Endothelial cell (in vitro differentiated cells): ENCODE results near the gene MCU. TPM values are rescaled to one million over a fixed set of nuclear protein-coding genes. Genes with fewer than 3 reads are reported as not detected.
"Not testable (repeated sequence)": the region's sequence is repeated elsewhere in the genome, so short reads cannot be mapped to it uniquely, and the experiment has no call there.

Experiments used
- DNase-seq: peaks from one replicate; pipeline ENCODE4 v3.0.0; 2021; ENCODE audit warnings: low spot score
- H3K27ac Mint-ChIP-seq: one replicate; pipeline ENCODE4 v1.8.0; 2021; ENCODE audit warnings: mixed read lengths, inconsistent platforms; ENCODE audit not compliant: unreplicated experiment
- H3K27me3 Mint-ChIP-seq: one replicate; pipeline ENCODE4 v1.8.0; 2021; ENCODE audit warnings: mild to moderate bottlenecking, moderate library complexity, mixed read lengths, inconsistent platforms; ENCODE audit not compliant: unreplicated experiment
- H3K36me3 Mint-ChIP-seq: one replicate; pipeline ENCODE4 v1.8.0; 2021; ENCODE audit warnings: mild to moderate bottlenecking, low read depth, mixed read lengths, inconsistent platforms; ENCODE audit not compliant: unreplicated experiment
- H3K4me1 Mint-ChIP-seq: one replicate; pipeline ENCODE4 v1.8.0; 2021; ENCODE audit warnings: mild to moderate bottlenecking, mixed read lengths, inconsistent platforms; ENCODE audit not compliant: unreplicated experiment
- H3K4me3 Mint-ChIP-seq: one replicate; pipeline ENCODE4 v1.8.0; 2021; ENCODE audit warnings: mild to moderate bottlenecking, mixed read lengths, inconsistent platforms; ENCODE audit not compliant: unreplicated experiment
- H3K9me3 Mint-ChIP-seq: one replicate; pipeline ENCODE4 v1.8.0; 2021; ENCODE audit warnings: mixed read lengths, inconsistent platforms; ENCODE audit not compliant: unreplicated experiment
- total RNA-seq: library from RNA; stranded (reverse); fragmentation: NEBNext Ultra II Directional; extraction: Animal tissue kit (Norgen Biotek cat#: 25700); gene quantifications from one replicate; pipeline ENCODE4 v1.2.1, GENCODE V29; 2021; ENCODE audit not compliant: unreplicated experiment
- TF ChIP-seq, protein P1 (sequence below): fragments of 200-600 bp; sonication (generic); IDR thresholded peaks from one replicate; pipeline ENCODE4 v1.5.0; 2021; ENCODE audit warnings: antibody characterized with exemption; ENCODE audit not compliant: unreplicated experiment

The MCU gene
- total RNA-seq, 1 donor from 2014 or later, result 39.6 TPM

DNA sequence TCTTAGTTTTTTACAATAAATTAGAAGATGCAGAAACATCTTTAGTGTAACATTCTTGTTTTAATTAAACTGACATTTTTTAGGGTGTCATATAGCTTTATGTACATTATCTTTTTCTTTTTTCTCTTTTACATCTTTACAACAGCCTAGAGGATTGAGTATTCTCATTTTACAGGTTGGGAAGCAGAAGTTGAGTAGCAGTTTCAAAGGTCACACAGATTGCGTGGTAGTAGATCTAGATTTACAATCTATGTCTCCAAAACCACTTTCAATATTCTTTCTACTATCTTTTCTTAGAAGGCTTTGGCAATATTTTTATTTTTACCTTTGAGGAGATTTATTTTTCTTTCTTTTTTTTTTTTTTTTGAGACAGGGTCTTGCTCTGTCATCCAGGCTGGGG, 18.7 kb upstream of the MCU start:
- peaks cover under 1% of the 10 kb centered on the region for H3K27me3 Mint-ChIP-seq
- H3K36me3 Mint-ChIP-seq, result no peaks in the 10 kb centered on the region
- no peak for DNase-seq
- no peak overlapping the region for H3K4me3 Mint-ChIP-seq
- H3K4me1 Mint-ChIP-seq, result no peaks in the 10 kb centered on the region
- no peak overlapping the region for H3K27ac Mint-ChIP-seq
- H3K9me3 Mint-ChIP-seq, result no peaks in the 10 kb centered on the region
- TF ChIP-seq, protein P1, sequence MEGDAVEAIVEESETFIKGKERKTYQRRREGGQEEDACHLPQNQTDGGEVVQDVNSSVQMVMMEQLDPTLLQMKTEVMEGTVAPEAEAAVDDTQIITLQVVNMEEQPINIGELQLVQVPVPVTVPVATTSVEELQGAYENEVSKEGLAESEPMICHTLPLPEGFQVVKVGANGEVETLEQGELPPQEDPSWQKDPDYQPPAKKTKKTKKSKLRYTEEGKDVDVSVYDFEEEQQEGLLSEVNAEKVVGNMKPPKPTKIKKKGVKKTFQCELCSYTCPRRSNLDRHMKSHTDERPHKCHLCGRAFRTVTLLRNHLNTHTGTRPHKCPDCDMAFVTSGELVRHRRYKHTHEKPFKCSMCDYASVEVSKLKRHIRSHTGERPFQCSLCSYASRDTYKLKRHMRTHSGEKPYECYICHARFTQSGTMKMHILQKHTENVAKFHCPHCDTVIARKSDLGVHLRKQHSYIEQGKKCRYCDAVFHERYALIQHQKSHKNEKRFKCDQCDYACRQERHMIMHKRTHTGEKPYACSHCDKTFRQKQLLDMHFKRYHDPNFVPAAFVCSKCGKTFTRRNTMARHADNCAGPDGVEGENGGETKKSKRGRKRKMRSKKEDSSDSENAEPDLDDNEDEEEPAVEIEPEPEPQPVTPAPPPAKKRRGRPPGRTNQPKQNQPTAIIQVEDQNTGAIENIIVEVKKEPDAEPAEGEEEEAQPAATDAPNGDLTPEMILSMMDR, result no peak

DNA sequence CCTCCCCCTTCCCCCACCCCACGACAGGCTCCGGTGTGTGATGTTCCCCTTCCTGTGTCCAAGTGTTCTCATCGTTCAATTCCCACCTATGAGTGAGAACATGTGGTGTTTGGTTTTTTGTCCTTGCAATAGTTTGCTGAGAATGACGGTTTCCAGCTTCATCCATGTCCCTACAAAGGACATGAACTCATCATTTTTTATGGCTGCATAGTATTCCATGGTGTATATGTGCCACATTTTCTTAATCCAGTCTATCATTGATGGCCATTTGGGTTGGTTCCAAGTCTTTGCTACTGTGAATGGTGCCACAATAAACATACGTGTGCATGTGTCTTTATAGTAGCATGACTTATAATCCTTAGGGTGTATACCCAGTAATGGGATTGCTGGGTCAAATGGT, 17.8 kb upstream of the MCU start:
- H3K27ac Mint-ChIP-seq, DNase-seq, H3K4me3 Mint-ChIP-seq, H3K9me3 Mint-ChIP-seq, H3K4me1 Mint-ChIP-seq, H3K36me3 Mint-ChIP-seq, H3K27me3 Mint-ChIP-seq: not testable (repeated sequence)

DNA sequence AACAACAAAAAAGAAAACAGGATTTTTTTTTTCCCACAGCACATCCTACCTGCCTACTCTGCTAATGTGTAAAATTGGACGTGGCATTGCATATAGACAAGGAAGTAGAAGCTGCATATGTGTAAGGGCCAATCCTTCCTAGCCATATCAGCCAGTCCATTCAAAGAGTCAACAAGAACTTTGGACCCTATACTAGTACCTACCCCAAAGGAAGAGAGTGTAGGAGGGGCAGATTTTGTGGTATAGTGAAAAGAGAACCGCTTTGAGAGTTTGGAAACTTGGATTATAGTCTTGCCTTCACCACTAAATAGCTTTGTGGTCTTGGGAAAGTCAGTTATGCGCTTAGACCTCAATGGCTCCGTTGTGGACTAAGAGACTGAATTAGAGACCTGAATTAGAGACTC, 12.1 kb upstream of the MCU start:
- Mint-ChIP-seq H3K9me3 (no peaks in the 10 kb centered on the region), H3K27ac (no peak overlapping the region), H3K27me3 (peaks cover 2% of the 10 kb centered on the region), H3K4me1 (no peaks in the 10 kb centered on the region), H3K4me3 (no peak overlapping the region), H3K36me3 (no peaks in the 10 kb centered on the region)
- DNase-seq, result no peak
- TF ChIP-seq, protein P1, result no peak

DNA sequence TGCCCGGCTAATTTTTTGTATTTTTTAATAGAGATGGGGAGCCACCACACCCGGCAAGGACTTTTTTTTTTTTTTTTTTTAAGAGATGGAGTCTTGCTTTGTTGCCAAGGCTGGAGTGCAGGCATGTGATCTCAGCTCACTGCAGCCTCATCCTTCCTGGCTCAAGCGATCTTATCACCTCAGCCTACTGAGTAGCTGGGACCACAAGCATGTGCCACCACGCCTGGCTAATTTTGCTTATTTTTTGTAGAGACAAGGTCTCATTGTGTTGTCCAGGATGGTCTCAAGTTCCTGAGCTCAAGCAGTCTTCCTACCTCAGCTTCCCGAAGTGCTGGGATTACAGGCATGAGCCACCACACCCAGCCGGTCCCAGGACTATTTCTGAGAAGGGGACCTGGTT, 9.3 kb upstream of the MCU start:
- no peak overlapping the region for H3K27ac Mint-ChIP-seq
- no peaks in the 10 kb centered on the region for H3K36me3 Mint-ChIP-seq
- no peaks in the 10 kb centered on the region for H3K9me3 Mint-ChIP-seq
- H3K27me3 Mint-ChIP-seq, result peaks cover 2% of the 10 kb centered on the region
- no peak overlapping the region for H3K4me3 Mint-ChIP-seq
- DNase-seq, result no peak
- TF ChIP-seq, protein P1, result no peak
- H3K4me1 Mint-ChIP-seq, result no peaks in the 10 kb centered on the region

DNA sequence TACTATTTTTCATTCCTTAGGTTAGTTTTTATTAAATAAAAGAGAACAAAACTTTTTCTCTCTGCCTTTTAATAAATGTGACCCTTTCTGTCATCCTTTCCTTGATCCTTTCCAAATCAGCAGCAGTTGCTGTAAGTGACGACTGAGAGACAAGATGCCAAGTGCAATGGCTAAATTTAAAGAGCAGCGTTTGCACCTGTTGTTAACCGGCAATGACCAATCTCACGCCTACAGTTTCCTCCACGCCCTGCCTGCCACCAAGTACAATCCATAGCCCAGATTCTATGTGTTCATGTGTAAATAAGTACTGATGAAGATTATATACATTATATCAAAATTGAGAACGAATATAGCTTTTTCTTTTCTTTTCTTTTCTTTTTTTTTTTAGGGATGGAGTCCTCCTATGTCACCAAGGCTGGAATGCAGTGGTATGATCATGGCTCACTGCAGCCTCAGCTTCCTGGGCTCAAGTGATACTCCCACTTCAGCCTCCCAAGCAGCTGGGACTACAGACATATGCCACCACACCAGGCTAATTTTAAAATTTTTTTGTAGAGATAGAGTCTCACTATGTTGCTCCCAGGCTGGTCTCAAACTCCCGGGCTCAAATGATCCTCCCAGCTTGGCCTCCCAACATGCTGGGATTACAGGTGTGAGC, 6.5 kb upstream of the MCU start:
- H3K4me1 Mint-ChIP-seq, result no peaks in the 10 kb centered on the region
- peaks cover 4% of the 10 kb centered on the region for H3K27me3 Mint-ChIP-seq
- DNase-seq, result no peak
- TF ChIP-seq, protein P1, result no peak
- no peak overlapping the region for H3K27ac Mint-ChIP-seq
- H3K4me3 Mint-ChIP-seq, result no peak overlapping the region
- no peaks in the 10 kb centered on the region for H3K36me3 Mint-ChIP-seq
- no peaks in the 10 kb centered on the region for H3K9me3 Mint-ChIP-seq

DNA sequence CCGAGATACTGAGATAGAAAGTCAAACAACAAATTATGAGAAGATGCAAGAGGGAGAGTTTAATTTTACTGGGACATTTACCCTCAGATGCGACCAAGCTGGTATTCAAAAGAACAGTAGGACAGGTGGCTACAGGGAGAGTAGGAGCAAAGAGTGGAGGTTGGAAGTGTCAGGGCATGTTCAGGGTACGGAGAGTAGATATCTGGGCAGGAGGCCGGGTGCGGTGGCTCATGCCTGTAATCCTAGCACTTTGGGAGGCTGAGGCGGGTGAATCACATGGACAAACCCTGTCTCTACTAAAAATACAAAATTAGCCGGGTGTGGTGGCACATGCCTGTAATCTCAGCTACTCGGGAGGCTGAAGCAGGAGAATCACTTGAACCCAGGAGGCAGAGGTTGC, 5.5 kb upstream of the MCU start:
- DNase-seq, H3K4me1 Mint-ChIP-seq, H3K27ac Mint-ChIP-seq, H3K36me3 Mint-ChIP-seq, H3K4me3 Mint-ChIP-seq, H3K9me3 Mint-ChIP-seq, H3K27me3 Mint-ChIP-seq: not testable (repeated sequence)
